ENCODE measurements around the gene DEAF1. TPM values are rescaled to one million over a fixed set of nuclear protein-coding genes. Genes with fewer than 3 reads are reported as not detected.
A peak's percentile ranks its signal among the peaks of the same experiment; 100 is the strongest.
"Not testable (repeated sequence)": the region's sequence is repeated elsewhere in the genome, so short reads cannot be mapped to it uniquely, and the experiment has no call there.

DEAF1 gene
- total RNA-seq, 1 donor from 2014 or later, result 62.7 TPM

- DNase-seq (ENCODE audit: low read depth), result no peak
These were observed 4.7 kb upstream of the DEAF1 start for GRCh38 chr11:699753-700152.

GRCh38 chr11:699116-699508 lies 4.1 kb upstream of the DEAF1 start:
- DNase-seq (ENCODE audit: low read depth), result no peak

GRCh38 chr11:698493-699115 lies 3.6 kb upstream of the DEAF1 start:
- no peak for DNase-seq (ENCODE audit: low read depth)

- peak; percentile 60 for DNase-seq (ENCODE audit: low read depth)
These were observed 2.8 kb upstream of the DEAF1 start for GRCh38 chr11:697811-698311.

- peak; percentile 97 for DNase-seq (ENCODE audit: low read depth)
These were observed 2.0 kb upstream of the DEAF1 start for GRCh38 chr11:696955-697491.

GRCh38 chr11:695538-696248 lies 671 bp upstream of the DEAF1 start, which contains the start of gene TMEM80:
Gene TMEM80 (plus strand): TSS chr11:695816. CDS start chr11:695828, 12 bp downstream.
- DNase-seq (ENCODE audit: low read depth), result peak; percentile 83

- DNase-seq (ENCODE audit: low read depth), result no peak
These were observed 191 bp upstream of the DEAF1 start for GRCh38 chr11:695288-695537.

- no peak for DNase-seq (ENCODE audit: low read depth)
These were observed 997 bp downstream of the DEAF1 start for GRCh38 chr11:693887-694562.

- DNase-seq (ENCODE audit: low read depth), result no peak
These were observed 1.6 kb downstream of the DEAF1 start for GRCh38 chr11:693415-693831.

GRCh38 chr11:692824-693414 lies 2.1 kb downstream of the DEAF1 start:
- DNase-seq (ENCODE audit: low read depth), result no peak

GRCh38 chr11:691710-692590 lies 3.1 kb downstream of the DEAF1 start:
- DNase-seq (ENCODE audit: low read depth), result no peak

GRCh38 chr11:690738-691633 lies 4.0 kb downstream of the DEAF1 start:
- DNase-seq (ENCODE audit: low read depth), result no peak

- not testable (repeated sequence) for DNase-seq (ENCODE audit: low read depth)
These were observed 4.8 kb downstream of the DEAF1 start for GRCh38 chr11:690244-690643.

- peak; percentile 47 for DNase-seq (ENCODE audit: low read depth)
These were observed 5.4 kb downstream of the DEAF1 start for GRCh38 chr11:689625-690024.

GRCh38 chr11:688681-689080 lies 6.3 kb downstream of the DEAF1 start:
- no peak for DNase-seq (ENCODE audit: low read depth)

GRCh38 chr11:687751-688150 lies 7.3 kb downstream of the DEAF1 start:
- DNase-seq (ENCODE audit: low read depth), result no peak

- no peak for DNase-seq (ENCODE audit: low read depth)
These were observed 8.4 kb downstream of the DEAF1 start for GRCh38 chr11:686451-687243.

GRCh38 chr11:680970-681369 lies 14.1 kb downstream of the DEAF1 start:
- DNase-seq (ENCODE audit: low read depth), result no peak

GRCh38 chr11:680476-680875 lies 14.5 kb downstream of the DEAF1 start:
- DNase-seq (ENCODE audit: low read depth), result no peak

Measured in renal cortical epithelial cell (primary cell).